ENCODE measurements around the gene DHX30. TPM values are rescaled to one million over a fixed set of nuclear protein-coding genes. Genes with fewer than 3 reads are reported as not detected.

The DHX30 gene
- total and polyA plus RNA-seq, 2 of the 8 experiments (the other 6 are each of a cell fraction or from before 2014, with no cell fraction given) = 82.4 to 97.9 TPM

GRCh38 chr3:47782446-47783308 lies 20.3 kb upstream of the DHX30 start:
- H2BK120ac ChIP-seq (replicated peaks; ENCODE audit: low read depth, low read length) = no peak overlapping the region
- H3K23ac ChIP-seq (ENCODE audit: insufficient read length) = no peak overlapping the region
- H3K4me2 ChIP-seq (ENCODE audit: insufficient read depth in 1 of 2, low read depth in 2 of 2, low read length in 2 of 2) = peak overlapping the region; percentile 80 to 97
- H4K5ac ChIP-seq (ENCODE audit: insufficient read length, low read depth, low read length) = peak overlapping the region; percentile 97
- peak overlapping the region; percentile 32 for H3K4ac ChIP-seq (replicated peaks; ENCODE audit: insufficient read length, low read depth, low read length)
- peak overlapping the region; percentile 71 to 98 (median 92) for H3K9ac ChIP-seq (replicated peaks in 1 of 4; ENCODE audit: extremely low read depth in 1 of 4, low read depth in 3 of 4, low read length in 3 of 4)
- no peak for TF ChIP-seq NANOG (IDR thresholded peaks at IDR 0.05; ENCODE audit: insufficient read depth, low read depth, low read length, poor library complexity, severe bottlenecking)
- TF ChIP-seq SAP30 (IDR thresholded peaks at IDR 0.05; ENCODE audit: insufficient read depth, insufficient replicate concordance, low read length) = no peak
- no peak for TF ChIP-seq SIN3A (conservative IDR thresholded peaks at IDR 0.05 in 1 of 2, IDR thresholded peaks at IDR 0.05 in 1 of 2; ENCODE audit: low read depth in 1 of 2, low read length in 2 of 2)
- TF ChIP-seq E2F6 (IDR thresholded peaks at IDR 0.05) = no peak
- TF ChIP-seq CTBP2 (IDR thresholded peaks at IDR 0.05; ENCODE audit: borderline replicate concordance, insufficient read depth, insufficient read length, low read length) = no peak
- TF ChIP-seq TCF12 (IDR thresholded peaks at IDR 0.05; ENCODE audit: low read depth, low read length) = no peak
- no peak for TF ChIP-seq CBX8 (IDR thresholded peaks at IDR 0.05; ENCODE audit: borderline replicate concordance, low read depth, low read length)
- no peak for TF ChIP-seq KDM5A (IDR thresholded peaks at IDR 0.05; ENCODE audit: low read length)
- TF ChIP-seq JUN (IDR thresholded peaks at IDR 0.05; ENCODE audit: low read depth, low read length) = no peak
- 73% methylated on average over 23 of the region's 23 CpGs; no CpG with 5 or more reads in 1 of the 2 experiments for WGBS, 2 experiments (ENCODE audit: extremely low coverage in 1 of 2, insufficient coverage in 1 of 2, insufficient read length in 1 of 2, insufficient replicate concordance in 2 of 2, low coverage in 1 of 2, low lambda C conversion rate in 2 of 2, missing lambda C conversion rate in 1 of 2)
- peaks cover 0 to 6% (median 0%) of the 10 kb centered on the region in 4 experiments; a peak in 1 of 8 replicates for H3K36me3 ChIP-seq (ENCODE audit: control insufficient read depth in 2 of 4, insufficient read depth in 4 of 4, low read length in 3 of 4)
- H4K20me1 ChIP-seq (replicated peaks in 1 of 2; ENCODE audit: control insufficient read depth in 1 of 2, insufficient read depth in 2 of 2, low read length in 2 of 2) = peaks cover 4 to 6% of the 10 kb centered on the region in 2 experiments
- H4K91ac ChIP-seq (replicated peaks; ENCODE audit: insufficient read length, low read length) = no peak overlapping the region
- no peak overlapping the region for H2BK20ac ChIP-seq (ENCODE audit: low read length)
- H4K8ac ChIP-seq (ENCODE audit: extremely low read depth, insufficient read depth, low read length) = peak overlapping the region; percentile 93
- POLR2A ChIA-PET (ENCODE audit: partially characterized antibody) = interaction anchor here (0.6 to 1.3 kb wide), 3 partner anchors 10 to 32 kb away, joined by 3 to 4 read pairs (median 3); no protein-coding TSS in a partner anchor
- FAIRE-seq = no peak
- H3K18ac ChIP-seq (ENCODE audit: extremely low read depth, low read length) = no peak overlapping the region
- no peaks in the 10 kb centered on the region for H3K9me3 ChIP-seq (ENCODE audit: insufficient read depth in 2 of 2, low read depth in 1 of 2, low read length in 1 of 2)
- H3K56ac ChIP-seq (replicated peaks; ENCODE audit: insufficient read length, low read depth, low read length) = no peak overlapping the region
- H3K79me2 ChIP-seq (ENCODE audit: control insufficient read depth in 1 of 2, insufficient read depth in 2 of 2, low read length in 2 of 2) = peaks cover 33 to 39% of the 10 kb centered on the region in 2 experiments
- no peak overlapping the region for H3K14ac ChIP-seq (ENCODE audit: insufficient read length)
- H2AK5ac ChIP-seq (ENCODE audit: low read depth, low read length) = no peak overlapping the region
- H3K4me3 ChIP-seq (ENCODE audit: extremely low read depth in 1 of 4, insufficient read depth in 2 of 4, low read depth in 3 of 4, low read length in 4 of 4) = peak overlapping the region; percentile 97 to 100 (median 100)
- H2BK15ac ChIP-seq (ENCODE audit: low read length) = 0 out of 2 replicates have a peak overlapping the region, but pooled peaks have one; percentile 40
- no peak overlapping the region for H2BK12ac ChIP-seq (ENCODE audit: low read depth, low read length)
- no peak for DNase-seq (ENCODE audit: low read depth in 1 of 2, low spot score in 2 of 2)
- CTCF ChIA-PET (ENCODE audit: partially characterized antibody) = no interaction called here
- 0 out of 2 replicates have a peak overlapping the region, but pooled peaks have one; percentile 17 for H2AFZ ChIP-seq (ENCODE audit: low read length)
- peak overlapping the region; percentile 76 for H3K27ac ChIP-seq (ENCODE audit: low read depth, low read length)
- no peaks in the 10 kb centered on the region for H3K79me1 ChIP-seq (ENCODE audit: low read depth, low read length)
- H3K23me2 ChIP-seq (ENCODE audit: low read depth, low read length) = peaks cover 9% of the 10 kb centered on the region
- H3K27me3 ChIP-seq (replicated peaks in 1 of 4; ENCODE audit: control insufficient read depth in 3 of 4, extremely low read depth in 1 of 4, insufficient read depth in 3 of 4, low read length in 3 of 4) = no peaks in the 10 kb centered on the region
- H3K4me1 ChIP-seq (replicated peaks in 1 of 4; ENCODE audit: control insufficient read depth in 3 of 4, insufficient read depth in 4 of 4, low read length in 3 of 4) = peaks cover 0 to 5% (median 3%) of the 10 kb centered on the region in 4 experiments; a peak in 5 of 7 replicates
- H2BK5ac ChIP-seq (ENCODE audit: low read depth, low read length) = peak overlapping the region; percentile 93
